Pancreas (tissue), 10 donors: ENCODE measurements around the gene MARCHF6. TPM values are rescaled to one million over a fixed set of nuclear protein-coding genes. Genes with fewer than 3 reads are reported as not detected.

Experiments
- ATAC-seq, 4 donors: fragments of 200-7000 bp; cut with Tn5 transposase; one replicate each; pipeline versions ENCODE4 v1.8.0 to v1.9.1; 2020; ENCODE audit warnings: mild to moderate bottlenecking in 4 of 4, moderate library complexity in 4 of 4
- DNase-seq, 6 donors: peaks; one replicate each; pipeline ENCODE4 v3.0.0-alpha.2; 2020
- FAIRE-seq: peaks from 2 replicates; lab custom pipeline; 2012; peaks lifted over from hg19 to GRCh38; lab: Jason Lieb, UNC
- H3K27ac ChIP-seq, 4 donors: fragments of 200-600 bp; sonication (generic); 1 replicate in 3 of 4; 2 replicates in 1 of 4; pipeline versions ENCODE4 v1.5.0 to v1.8.0; 2020
- H3K27me3 ChIP-seq, 4 donors: fragments of 200-600 bp; one replicate each; pipeline ENCODE4 v1.8.0; 2021
- H3K36me3 ChIP-seq, 3 donors: fragments of 200-600 bp; sonication (generic) in 1 of 3; one replicate each; pipeline versions ENCODE4 v1.5.0 to v1.8.0; 2020 to 2021
- H3K4me1 ChIP-seq, 3 donors: fragments of 200-600 bp; one replicate each; pipeline ENCODE4 v1.8.0; 2021
- H3K4me3 ChIP-seq, 4 donors: fragments of 200-600 bp; sonication (generic) in 2 of 4; one replicate each; pipeline versions ENCODE4 v1.5.0 to v1.8.0; 2020 to 2021
- H3K9me3 ChIP-seq, 4 donors: fragments of 200-600 bp; one replicate each; pipeline ENCODE4 v1.8.0; 2021
- WGBS, 2 donors: extraction: QIAGEN DNeasy Blood & Tissue Kit; methylation state at CpG; one replicate each; pipeline ENCODE4 v1.1.7; 2013; 5-methylcytosine and 5-hydroxymethylcytosine counted together
- intact Hi-C, 3 donors: fragments of 100-400 bp; cut with DNase I; formaldehyde crosslinking; loops; one replicate each; pipeline versions ENCODE4 v1.11.1 to v1.14.2; 2022
- polyA plus RNA-seq, 2 donors: library from polyadenylated mRNA; stranded (reverse); fragments of 200-250 nt; gene quantifications; one replicate each; pipeline ENCODE4 v1.2.3, GENCODE V29; 2013
- total RNA-seq, 6 donors: library from RNA; stranded (reverse); fragmentation: NEBNext Ultra II Directional in 4 of 6; extraction: Animal tissue kit (Norgen Biotek cat#: 25700) in 4 of 6; gene quantifications; one replicate each; pipeline versions ENCODE4 v1.2.1 to v1.2.4, GENCODE V29; 2021 to 2023
- TF ChIP-seq, protein P1 (sequence below), 4 donors: fragments of 200-600 bp; sonication (generic) in 3 of 4; IDR thresholded peaks; one replicate each; pipeline versions ENCODE4 v1.5.0 to v1.8.0; 2021; ENCODE audit warnings: antibody characterized with exemption in 4 of 4
- donor health status: healthy with polysubstance abuse.
- donor health status: DM: no; HTN: no; CAD: no; lungs with moderate emphysema.
- donor health status: DM: no; HTN: no; CAD: no.
- donor health status: control.
- donor health status: control.
- donor health status: Bipolar disorder and iron deficiency.
- donor health status: DM: yes; HTN: yes; CAD: no.
- donor health status: DM: no; HTN: no; CAD: no.
- donor health status: DM: no; HTN: no; CAD: no.
- donor health status: DM: yes; HTN: yes; CAD: no.

The MARCHF6 gene
- total and polyA plus RNA-seq, 8 donors, result 68.5 to 105 (median 82.8) TPM

GRCh38 chr5:10334831-10335230 lies 18.7 kb upstream of the MARCHF6 start:
- no peak for ATAC-seq
- FAIRE-seq, result no peak
- TF ChIP-seq, protein P1, sequence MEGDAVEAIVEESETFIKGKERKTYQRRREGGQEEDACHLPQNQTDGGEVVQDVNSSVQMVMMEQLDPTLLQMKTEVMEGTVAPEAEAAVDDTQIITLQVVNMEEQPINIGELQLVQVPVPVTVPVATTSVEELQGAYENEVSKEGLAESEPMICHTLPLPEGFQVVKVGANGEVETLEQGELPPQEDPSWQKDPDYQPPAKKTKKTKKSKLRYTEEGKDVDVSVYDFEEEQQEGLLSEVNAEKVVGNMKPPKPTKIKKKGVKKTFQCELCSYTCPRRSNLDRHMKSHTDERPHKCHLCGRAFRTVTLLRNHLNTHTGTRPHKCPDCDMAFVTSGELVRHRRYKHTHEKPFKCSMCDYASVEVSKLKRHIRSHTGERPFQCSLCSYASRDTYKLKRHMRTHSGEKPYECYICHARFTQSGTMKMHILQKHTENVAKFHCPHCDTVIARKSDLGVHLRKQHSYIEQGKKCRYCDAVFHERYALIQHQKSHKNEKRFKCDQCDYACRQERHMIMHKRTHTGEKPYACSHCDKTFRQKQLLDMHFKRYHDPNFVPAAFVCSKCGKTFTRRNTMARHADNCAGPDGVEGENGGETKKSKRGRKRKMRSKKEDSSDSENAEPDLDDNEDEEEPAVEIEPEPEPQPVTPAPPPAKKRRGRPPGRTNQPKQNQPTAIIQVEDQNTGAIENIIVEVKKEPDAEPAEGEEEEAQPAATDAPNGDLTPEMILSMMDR (IDR thresholded peaks at IDR 0.05), result no peak

GRCh38 chr5:10335711-10336470 lies 17.6 kb upstream of the MARCHF6 start:
- peak in 1 of 6 donors; percentile 13 for DNase-seq
- ATAC-seq, result no peak
- no peak for FAIRE-seq
- Histone ChIP-seq H3K27ac (no peak overlapping the region), H3K4me3 (no peak overlapping the region), H3K9me3 (no peaks in the 10 kb centered on the region), H3K36me3 (no peaks in the 10 kb centered on the region), H3K4me1 (peaks cover 0 to 23% (median 13%) of the 10 kb centered on the region in 3 donors), H3K27me3 (no peaks in the 10 kb centered on the region)
- TF ChIP-seq, protein P1 (IDR thresholded peaks at IDR 0.05), result no peak
- intact Hi-C loops, result no loop called here
- 94 to 98% methylated on average over 14 of the region's 14 CpGs for WGBS, 2 donors

More at GRCh38 chr5:10334831-10335230, 18.7 kb upstream of the MARCHF6 start:
- no peaks in the 10 kb centered on the region for H3K9me3 ChIP-seq
- no peaks in the 10 kb centered on the region for H3K27me3 ChIP-seq
- H3K4me3 ChIP-seq, result no peak overlapping the region
- peaks cover 5 to 32% (median 19%) of the 10 kb centered on the region in 3 donors for H3K4me1 ChIP-seq
- no peak for DNase-seq
- H3K27ac ChIP-seq, result no peak overlapping the region
- intact Hi-C loops, result no loop called here
- 89 to 94% methylated on average over 5 of the region's 5 CpGs for WGBS, 2 donors
- no peaks in the 10 kb centered on the region for H3K36me3 ChIP-seq

GRCh38 chr5:10337107-10337506 lies 16.4 kb upstream of the MARCHF6 start:
- TF ChIP-seq, protein P1 (IDR thresholded peaks at IDR 0.05), result no peak
- intact Hi-C loops, result no loop called here
- Histone ChIP-seq H3K4me1 (peaks cover 0 to 14% (median under 1%) of the 10 kb centered on the region in 3 donors), H3K4me3 (no peak overlapping the region), H3K27ac (no peak overlapping the region), H3K36me3 (no peaks in the 10 kb centered on the region), H3K9me3 (no peaks in the 10 kb centered on the region), H3K27me3 (no peaks in the 10 kb centered on the region)
- no peak for DNase-seq
- ATAC-seq, result no peak
- no peak for FAIRE-seq
- WGBS, 2 donors, result 81 to 83% methylated on average over 4 of the region's 4 CpGs

DNA sequence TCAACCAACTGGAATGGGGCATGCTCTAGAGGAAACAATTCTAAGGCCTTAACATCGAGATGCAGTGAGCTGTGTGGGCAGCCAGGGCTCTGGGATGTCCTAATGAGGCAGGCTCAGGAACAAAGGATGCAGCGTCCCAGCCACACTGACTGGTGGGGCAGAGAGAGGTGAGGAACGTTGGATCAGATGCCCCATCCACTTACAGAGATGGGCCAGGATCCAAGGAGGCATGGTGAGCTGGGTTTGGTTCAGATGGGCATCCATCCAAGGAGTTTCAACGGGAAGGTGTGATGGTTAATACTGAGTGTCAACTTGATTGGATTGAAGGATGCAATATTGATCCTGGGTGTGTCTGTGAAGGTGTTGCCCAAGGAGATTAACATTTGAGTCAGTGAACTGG lies 15.5 kb upstream of the MARCHF6 start:
- H3K4me3 ChIP-seq, result no peak overlapping the region
- peaks cover 0 to 5% (median 0%) of the 10 kb centered on the region in 3 donors for H3K4me1 ChIP-seq
- H3K9me3 ChIP-seq, result no peaks in the 10 kb centered on the region
- DNase-seq, result peak in 1 of 6 donors; percentile 21
- no peak for FAIRE-seq
- ATAC-seq, result no peak
- intact Hi-C loops, result no loop called here
- 69 to 70% methylated on average over 4 of the region's 4 CpGs for WGBS, 2 donors
- TF ChIP-seq, protein P1 (IDR thresholded peaks at IDR 0.05), result no peak
- no peak overlapping the region for H3K27ac ChIP-seq
- H3K27me3 ChIP-seq, result no peaks in the 10 kb centered on the region
- H3K36me3 ChIP-seq, result no peaks in the 10 kb centered on the region

GRCh38 chr5:10338686-10339057 lies 14.8 kb upstream of the MARCHF6 start:
- H3K4me3 ChIP-seq, result no peak overlapping the region
- intact Hi-C loops, result no loop called here
- H3K36me3 ChIP-seq, result no peaks in the 10 kb centered on the region
- H3K27me3 ChIP-seq, result no peaks in the 10 kb centered on the region
- WGBS, 2 donors, result 85% methylated on average over 2 of the region's 2 CpGs
- DNase-seq (no peak), ATAC-seq (no peak), FAIRE-seq (no peak)
- H3K4me1 ChIP-seq, result peaks cover 0 to 5% (median 0%) of the 10 kb centered on the region in 3 donors
- no peak overlapping the region for H3K27ac ChIP-seq
- TF ChIP-seq, protein P1 (IDR thresholded peaks at IDR 0.05), result no peak
- no peaks in the 10 kb centered on the region for H3K9me3 ChIP-seq
